ENCODE measurements around the gene VEPH1.

DNA sequence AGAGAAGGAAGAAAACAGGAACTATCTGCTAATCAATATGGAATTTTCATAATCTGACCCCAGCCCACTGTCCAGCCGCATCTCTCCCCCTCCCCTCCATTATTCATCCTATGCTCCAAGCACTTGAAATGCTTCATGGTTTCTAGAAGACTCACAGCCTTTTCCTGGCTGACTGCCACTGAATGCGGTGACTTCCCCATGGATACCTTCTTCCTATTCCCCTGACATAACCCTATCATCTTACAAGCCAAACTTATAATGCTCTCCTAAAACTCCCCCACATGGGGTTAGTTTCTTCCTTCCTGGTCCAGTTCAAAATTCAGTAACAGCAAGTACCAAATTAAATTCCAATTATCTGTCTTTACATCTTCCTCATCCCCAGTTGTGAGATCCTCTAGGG is 97.8 kb downstream of the VEPH1 start:
- TF ChIP-seq EZH2 (IDR thresholded peaks at IDR 0.05; ENCODE audit: low read length, unreplicated experiment) (no peak), EZH2phosphoT487 (IDR thresholded peaks at IDR 0.05; ENCODE audit: borderline replicate concordance, low read length) (no peak)
- TF ChIP-seq, protein P1, sequence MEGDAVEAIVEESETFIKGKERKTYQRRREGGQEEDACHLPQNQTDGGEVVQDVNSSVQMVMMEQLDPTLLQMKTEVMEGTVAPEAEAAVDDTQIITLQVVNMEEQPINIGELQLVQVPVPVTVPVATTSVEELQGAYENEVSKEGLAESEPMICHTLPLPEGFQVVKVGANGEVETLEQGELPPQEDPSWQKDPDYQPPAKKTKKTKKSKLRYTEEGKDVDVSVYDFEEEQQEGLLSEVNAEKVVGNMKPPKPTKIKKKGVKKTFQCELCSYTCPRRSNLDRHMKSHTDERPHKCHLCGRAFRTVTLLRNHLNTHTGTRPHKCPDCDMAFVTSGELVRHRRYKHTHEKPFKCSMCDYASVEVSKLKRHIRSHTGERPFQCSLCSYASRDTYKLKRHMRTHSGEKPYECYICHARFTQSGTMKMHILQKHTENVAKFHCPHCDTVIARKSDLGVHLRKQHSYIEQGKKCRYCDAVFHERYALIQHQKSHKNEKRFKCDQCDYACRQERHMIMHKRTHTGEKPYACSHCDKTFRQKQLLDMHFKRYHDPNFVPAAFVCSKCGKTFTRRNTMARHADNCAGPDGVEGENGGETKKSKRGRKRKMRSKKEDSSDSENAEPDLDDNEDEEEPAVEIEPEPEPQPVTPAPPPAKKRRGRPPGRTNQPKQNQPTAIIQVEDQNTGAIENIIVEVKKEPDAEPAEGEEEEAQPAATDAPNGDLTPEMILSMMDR (conservative IDR thresholded peaks at IDR 0.05; ENCODE audit: low read depth, low read length) = no peak

Measured in PC-3 (cell line).